HT1080 (cell line): ENCODE results near the gene SEC14L1. TPM values are rescaled to one million over a fixed set of nuclear protein-coding genes. Genes with fewer than 3 reads are reported as not detected.
"Not testable (repeated sequence)": the region's sequence is repeated elsewhere in the genome, so short reads cannot be mapped to it uniquely, and the experiment has no call there.

Experiments used
- DNase-seq: peaks from one replicate; pipeline ENCODE4 v3.0.0-alpha.2; 2015; ENCODE audit warnings: low read depth
- total RNA-seq: library from RNA; depleted of rRNA; stranded (reverse); fragments of >200 nt; shearing (Covaris generic); gene quantifications from 2 replicates; pipeline ENCODE4 v1.2.3, GENCODE V29; 2014

SEC14L1 gene
- total RNA-seq, 1 experiment from 2014 or later: 30.6 TPM

GRCh38 chr17:77231076-77231871, 90.5 kb downstream of the SEC14L1 start:
- DNase-seq: no peak

DNA sequence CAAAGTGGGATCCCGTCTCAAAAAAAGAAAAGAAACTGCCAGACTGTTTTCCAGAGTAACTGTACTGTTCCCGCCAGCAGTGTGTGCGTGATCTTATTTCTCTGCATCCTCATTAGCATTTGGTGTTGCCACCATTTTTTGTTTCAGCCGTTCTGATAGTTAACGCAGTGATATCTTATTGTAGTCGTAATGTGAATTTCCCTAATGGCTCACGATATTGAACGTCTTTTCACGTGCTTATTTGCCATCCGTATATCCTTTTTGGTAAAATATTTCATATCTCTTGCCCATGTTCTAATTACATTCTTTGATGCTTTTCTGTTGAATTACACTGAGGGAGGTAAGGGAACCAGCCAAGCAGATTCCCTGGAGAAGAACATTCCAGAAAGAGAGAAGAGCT, 92.4 kb downstream of the SEC14L1 start:
- DNase-seq: no peak

DNA sequence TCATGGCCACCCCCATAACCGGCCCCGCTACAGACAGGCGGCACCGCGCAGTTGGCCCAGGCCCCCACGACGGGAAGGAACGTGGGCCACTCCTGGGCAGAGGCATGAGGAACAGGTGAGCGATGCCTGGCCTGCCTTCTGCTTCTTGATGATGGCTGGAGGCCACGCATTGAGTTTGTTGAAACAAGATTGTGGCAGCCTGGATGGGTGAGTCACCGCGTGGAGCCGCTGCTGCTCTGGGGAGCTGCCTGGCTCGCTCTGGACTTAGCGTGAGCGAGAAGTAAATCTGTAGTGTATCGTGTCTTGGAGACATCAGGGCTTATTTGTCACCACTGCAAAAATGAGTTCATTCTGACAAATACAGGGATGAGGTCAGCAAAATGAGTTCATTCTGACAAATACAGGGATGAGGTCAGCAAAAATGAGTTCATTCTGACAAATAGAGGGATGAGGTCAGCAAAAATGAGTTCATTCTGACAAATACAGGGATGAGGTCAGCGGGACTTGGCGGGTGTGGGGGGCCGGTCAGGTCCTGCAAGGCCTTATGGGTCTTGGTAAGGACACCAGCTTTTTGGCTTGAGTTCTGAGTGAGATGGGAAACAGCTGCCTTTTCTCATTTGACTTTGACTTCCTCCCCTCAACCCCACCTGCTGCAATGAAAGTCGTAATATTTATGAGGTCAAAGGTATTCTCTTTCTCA, 93.0 kb downstream of the SEC14L1 start:
- DNase-seq: peak; percentile 92

- DNase-seq: no peak
Measured at GRCh38 chr17:77234695-77235094, 93.9 kb downstream of the SEC14L1 start.

DNA sequence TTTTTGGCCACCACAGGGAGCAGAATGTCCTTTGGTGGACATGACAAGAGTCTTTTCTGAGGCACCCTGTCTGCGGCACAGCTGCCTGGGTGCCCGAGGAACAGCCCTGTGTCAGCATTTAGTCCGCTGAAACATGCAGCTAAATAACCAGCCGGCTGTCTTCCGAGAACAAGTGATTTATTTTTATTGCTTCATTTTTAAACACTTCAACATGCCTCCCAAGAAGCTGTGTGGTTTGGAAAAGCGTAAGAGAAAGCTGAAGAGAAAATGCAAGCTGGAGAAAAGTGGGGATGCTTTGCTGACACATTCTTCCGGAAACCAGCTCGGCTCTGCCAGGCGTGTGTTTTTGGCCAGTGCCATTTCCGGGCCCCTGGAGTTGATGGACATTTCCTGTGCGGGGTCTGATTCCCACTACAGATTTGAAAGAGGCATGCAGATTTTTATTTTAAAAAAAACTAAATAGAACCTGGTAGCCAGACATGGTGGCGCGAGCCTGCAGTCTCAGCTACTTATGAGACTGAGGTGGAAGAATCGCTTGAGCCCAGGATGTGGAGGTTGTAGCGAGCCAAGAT, 94.7 kb downstream of the SEC14L1 start:
- DNase-seq: peak; percentile 76

- DNase-seq: no peak
Measured at GRCh38 chr17:77237232-77238008, 96.7 kb downstream of the SEC14L1 start.

- no peak for DNase-seq
Measured at GRCh38 chr17:77240976-77241375, 100.2 kb downstream of the SEC14L1 start.

GRCh38 chr17:77242118-77242851, 101.5 kb downstream of the SEC14L1 start:
- no peak for DNase-seq

DNA sequence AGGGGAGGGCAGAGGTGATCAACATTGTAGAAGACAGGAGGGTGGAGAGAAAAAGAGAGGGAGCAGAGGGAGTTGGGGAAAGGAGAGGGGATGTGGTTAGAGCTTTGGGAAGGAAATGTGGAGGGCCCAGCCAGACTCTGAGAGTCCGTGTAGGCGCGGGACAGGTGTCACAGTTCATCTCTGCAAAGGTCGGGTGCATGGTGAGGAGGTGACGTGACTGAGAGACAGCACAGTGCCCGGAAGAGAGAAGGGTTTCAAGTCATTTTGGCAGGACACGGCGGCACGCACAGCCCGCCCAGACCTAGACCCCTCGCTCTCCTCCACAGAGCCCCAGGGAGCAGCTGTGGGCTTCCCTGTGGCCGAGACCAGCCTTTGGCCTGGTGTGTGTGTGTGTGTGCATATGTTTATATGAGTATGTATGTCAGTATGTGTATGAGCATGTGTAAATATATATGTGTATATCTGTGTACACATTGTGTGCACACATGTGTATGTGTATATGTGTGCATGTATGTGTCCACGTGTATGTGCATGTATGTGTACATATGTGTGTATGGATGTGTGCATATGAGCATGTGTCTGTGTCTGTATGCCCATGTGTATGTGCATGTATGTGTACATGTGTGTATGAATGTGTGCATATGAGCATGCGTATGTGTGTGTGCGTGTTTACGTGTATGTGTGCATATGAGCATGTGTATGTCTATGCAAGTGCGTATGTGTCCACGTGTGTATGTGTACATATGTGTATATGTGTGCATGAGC, 104.6 kb downstream of the SEC14L1 start:
- no peak for DNase-seq

DNA sequence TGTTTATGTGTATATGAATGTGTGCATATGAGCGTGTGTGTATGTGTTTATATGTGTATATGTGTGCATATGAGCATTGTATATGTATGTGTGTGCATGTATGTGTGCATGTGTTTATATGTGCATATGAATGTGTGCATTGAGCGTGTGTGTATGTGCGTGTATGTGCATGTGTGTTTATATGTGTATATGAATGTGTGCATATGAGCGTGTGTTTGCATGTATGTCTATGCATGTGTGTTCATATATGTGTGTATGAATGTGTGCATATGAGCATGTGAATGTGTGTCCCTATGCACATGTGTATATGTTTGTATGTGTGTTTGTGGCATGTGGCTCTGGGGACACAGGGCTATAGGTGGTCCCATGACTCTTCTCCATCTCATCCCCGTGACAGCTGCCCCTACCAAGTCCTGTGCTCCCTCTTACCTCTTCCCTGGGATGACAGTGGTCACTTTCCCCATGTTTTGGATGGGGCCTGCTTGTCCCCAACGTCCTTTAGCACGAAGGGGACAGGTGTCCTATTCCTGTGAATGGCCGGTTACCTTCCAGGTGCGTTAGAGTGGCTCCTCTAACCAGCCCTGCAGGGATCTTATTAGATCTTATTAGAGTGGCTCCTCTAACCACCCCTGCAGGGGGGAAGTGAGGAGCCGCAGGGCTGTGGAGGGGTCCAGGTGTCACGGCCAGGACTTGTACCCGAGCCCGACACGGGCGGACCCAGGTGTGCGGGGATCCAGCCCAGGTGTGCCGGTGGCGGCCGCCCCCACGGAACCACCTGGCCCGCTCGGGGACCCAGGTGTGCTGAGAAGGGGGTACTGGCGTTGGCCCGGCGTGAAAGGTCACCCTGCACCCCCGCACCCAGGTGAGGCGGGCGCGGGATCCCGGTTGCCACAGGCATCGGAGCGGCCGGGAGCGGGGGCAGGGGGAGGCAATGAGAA, 105.6 kb downstream of the SEC14L1 start:
- no peak for DNase-seq

DNA sequence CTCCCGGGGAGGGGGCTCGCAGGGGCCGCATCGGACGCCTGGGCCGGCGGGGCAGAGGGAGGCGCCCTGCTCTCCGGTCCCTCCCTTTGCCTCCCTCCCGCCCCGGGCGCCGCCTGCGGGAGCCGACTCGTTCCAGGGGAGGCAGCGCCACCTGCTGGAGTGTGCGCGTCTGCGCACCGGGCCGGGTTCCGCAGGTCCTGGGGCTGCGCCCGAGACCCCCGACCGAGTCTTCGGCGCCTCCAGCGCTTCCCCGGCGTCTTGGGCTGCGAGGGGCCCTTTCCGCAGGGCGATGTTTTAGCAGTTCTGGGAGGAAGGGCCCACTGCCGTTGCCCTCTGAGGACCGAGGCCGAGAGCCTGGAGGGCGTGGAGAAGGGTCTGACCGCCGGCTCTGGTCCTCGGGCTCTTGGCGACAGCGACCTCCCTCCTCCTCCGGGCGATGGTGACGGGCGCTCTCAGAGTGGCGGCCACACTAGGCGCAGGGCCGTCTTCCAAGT, 106.3 kb downstream of the SEC14L1 start:
- peak; percentile 57 for DNase-seq

DNA sequence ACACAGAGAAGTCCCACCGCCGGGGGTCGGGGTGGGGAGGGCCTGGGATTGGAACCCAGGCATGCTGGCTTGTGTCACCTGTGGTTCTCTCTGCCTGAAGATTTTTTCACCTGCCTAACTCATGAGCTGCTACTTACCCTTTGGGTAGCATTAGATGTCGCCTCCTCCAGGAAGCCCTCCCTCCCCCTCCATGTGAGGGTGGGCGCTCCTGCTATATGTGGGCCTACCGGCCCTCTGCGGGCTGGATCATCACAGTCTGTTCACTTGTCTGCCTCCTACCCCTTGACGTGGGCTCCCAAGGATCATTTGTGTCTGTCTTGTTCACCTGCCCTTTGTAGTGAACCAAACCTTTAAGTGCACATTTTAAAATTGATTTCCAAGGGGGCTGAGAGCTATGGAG, 106.8 kb downstream of the SEC14L1 start:
- DNase-seq: no peak

DNA sequence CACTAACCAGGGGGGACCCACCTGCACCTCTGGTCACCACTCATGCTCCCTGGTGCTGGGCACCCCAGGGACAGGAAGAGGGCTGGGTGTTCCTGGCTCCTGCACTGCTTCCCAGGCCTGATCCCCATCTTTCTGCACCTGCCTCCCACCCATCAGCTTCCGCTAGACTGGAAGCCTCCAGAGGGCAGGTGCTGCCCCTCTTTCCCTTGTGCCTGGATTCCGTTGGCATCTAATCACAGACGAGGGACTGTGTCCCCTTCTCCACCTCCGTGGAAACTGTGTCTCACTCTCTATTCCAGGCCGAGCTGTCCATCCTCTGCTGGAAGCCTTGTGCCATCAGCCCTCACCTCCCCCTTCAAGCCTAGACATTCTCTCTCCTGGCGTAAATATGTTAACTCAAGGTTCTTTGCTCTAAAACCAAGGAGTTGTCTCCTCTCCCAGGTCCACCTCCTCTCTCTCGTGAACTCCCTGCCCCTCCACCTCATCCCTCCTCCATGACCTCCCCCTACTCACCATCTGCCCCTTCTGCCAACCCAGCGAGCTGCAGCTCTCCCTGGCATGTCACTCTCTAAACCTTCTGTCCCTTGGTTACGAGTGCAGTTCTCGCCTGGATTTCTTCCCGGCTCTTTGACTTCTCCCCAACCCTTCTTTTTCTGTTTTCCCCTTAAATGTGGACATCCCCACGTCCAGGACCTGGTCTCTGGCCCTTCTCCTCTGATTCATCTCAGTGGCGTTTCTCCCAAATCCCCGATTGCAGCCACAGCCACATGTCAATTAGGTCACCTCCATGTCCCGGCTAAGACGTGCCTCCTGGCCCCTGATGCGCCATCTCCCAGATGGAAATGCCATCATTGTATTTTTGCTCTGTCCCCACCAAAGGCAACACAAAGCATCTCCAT, 107.7 kb downstream of the SEC14L1 start:
- DNase-seq: no peak

GRCh38 chr17:77251622-77252183, 110.9 kb downstream of the SEC14L1 start:
- no peak for DNase-seq

DNA sequence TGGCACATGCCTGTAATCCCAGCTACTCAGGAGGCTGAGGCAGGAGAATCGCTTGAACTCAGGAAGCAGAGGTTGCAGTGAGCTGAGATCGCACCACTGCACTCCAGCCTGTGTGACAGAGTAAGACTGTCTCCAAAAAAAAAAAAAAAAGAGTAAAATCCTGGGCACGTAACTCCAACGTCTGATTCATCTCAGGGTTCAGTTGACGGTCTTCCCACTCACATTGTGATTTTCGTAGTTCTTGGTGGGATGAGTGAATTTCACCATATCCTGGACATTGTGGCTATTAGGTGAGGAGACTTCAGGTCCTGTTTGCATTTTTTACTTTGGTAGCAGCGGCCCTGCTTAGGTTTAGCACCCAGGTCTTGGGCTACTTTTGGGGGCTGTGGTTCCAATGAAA, 111.5 kb downstream of the SEC14L1 start:
- not testable (repeated sequence) for DNase-seq

DNA sequence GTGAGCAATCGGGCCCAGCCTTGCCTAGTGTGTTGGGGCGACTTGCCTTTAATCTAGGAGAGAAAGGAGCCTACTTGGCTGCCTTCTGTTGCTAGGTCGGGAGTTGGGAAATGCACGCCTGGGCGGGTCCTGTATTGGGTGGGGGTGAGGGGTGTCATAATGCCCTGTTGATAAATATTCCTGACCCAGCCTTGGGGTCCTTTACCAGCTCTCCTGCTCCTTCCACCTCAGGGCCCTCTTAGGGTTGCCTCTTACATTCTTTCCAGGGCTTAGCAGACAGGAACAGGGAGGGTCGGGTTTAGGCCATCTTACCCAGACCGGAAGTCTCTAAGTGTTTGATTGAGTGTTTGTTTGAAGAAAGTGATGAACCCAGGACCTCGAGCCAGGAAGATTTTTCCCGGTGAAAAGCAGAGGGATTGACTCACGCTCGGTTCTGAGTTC, 112.9 kb downstream of the SEC14L1 start:
- DNase-seq: no peak
